NCI-H69 (cell line): ENCODE results near the gene SIX2.
"Not testable (repeated sequence)": the region's sequence is repeated elsewhere in the genome, so short reads cannot be mapped to it uniquely, and the experiment has no call there.

Experiments used
- DNase-seq: peaks from one replicate; lab custom pipeline; 2025; lab: John Stamatoyannopoulos, UW

The SIX2 gene

DNA sequence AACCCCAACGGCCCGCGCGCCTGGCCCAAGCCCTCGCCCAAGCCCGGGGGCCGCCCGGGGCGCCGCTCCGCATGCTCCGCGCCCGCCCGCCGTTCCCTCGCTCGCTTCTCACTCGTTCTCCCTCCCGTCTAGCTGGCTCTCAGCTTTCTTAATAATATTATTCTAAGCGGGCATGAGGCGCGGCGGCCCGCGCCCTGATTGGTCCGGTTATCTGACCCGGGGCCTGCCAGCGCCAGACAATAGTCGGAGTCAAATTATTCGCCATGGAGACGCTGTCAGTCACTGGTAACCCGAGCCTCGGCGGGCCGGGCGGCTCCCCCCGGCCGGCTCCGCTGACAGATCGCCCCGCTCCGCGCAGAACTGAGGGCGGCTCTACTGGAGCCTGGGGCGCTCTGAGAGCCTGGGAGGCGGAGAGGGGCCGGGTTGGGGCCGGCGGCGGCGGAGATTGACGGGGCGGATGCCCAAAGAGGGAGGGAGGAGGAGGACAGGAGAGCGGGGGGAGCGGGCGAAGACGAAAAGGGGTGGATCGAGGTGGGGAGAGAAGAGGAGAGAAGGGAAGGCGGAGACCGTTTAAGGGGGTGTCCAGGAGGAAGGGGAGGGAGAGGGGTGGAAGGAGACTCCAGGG lies at the start of gene SIX2:
TSS of gene SIX2 (minus strand) at position 150 of the 625 bp plus-strand sequence. CDS start 342 bp downstream, outside the sequence.
- DNase-seq: peak; percentile 97

GRCh38 chr2:45055162-45055605 lies 45.9 kb upstream of the SIX2 start:
- DNase-seq: no peak

- no peak for DNase-seq
These were observed 44.7 kb upstream of the SIX2 start for GRCh38 chr2:45053966-45054365.

GRCh38 chr2:45052388-45052928 lies 43.2 kb upstream of the SIX2 start:
- no peak for DNase-seq

DNA sequence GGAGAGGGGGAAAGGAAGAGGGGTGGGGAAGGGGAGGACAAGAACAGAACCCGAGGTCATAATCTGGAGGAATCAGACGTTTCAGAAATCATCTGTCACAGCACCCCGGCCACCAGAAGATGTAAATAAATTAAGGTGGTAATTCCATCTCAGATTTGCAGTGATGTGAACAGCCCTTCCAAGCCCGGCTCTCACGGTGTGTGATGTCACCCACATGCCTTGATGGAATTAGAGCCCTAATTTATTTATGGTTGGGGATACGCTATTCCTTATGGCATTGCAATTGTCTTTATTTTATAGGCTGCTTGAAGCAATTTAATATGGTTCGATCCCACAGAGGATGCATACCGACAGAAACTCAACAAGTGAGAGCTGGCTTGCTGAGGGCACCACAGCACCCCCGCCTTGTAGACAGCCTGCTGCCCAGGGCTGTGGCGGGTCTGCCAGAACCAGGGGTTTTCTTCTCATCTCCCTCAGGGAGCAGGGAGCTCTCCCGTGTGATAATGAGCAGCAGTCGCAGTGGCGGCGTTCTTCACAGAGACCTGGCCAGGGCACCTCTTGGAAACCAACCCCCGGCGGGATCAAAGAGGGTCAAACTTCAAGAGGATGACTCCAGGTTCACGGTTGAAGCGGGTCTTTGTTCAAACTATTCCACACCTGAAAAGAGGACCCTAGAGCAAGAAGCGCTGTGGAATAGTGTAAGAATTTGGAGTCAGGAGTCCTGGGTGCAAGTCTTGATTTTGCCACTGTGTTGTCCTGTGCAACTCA lies 40.5 kb upstream of the SIX2 start:
- no peak for DNase-seq

DNA sequence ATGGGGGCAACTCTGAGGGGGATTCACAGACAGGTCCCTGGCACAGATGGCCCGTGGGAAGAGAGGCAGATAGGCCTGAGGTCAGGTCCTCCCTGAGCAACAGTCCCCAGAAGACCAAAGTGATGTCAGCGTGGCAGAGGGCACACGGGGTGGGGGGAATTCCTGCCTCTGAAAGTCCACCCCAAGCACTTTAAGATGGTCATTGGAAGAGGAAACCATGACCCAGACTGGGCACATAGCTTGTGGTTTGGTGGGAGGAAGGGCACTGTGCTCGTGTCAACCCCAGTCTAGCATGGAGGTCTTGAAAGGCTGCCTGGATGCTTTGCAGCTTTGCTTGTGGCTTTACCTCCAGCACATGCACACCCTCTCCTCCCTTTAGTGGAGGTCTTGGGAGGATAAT lies 38.0 kb upstream of the SIX2 start:
- no peak for DNase-seq

GRCh38 chr2:45046786-45047185 lies 37.5 kb upstream of the SIX2 start:
- DNase-seq: no peak

DNA sequence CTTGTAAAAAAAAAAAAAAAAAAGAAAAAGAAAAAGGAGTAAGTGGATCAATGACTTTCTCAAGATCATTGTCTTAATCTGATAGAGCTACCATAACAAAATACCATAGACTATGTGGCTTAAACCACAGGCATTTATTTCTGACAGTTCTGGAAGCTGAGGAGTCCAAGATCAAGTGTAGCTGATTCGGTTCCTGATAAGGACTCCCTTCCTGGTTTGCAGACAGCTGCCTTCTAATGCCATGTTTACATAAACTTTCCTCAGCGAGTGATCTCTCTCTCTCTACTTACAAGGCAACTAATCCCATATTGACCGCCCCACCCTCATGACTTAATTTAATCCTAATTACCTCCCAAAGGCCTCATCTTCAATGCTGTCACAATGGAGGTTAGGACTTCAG lies 36.5 kb upstream of the SIX2 start:
- no peak for DNase-seq

- DNase-seq: no peak
These were observed 35.7 kb upstream of the SIX2 start for GRCh38 chr2:45044916-45045315.

- no peak for DNase-seq
These were observed 33.9 kb upstream of the SIX2 start for GRCh38 chr2:45043174-45043573.

- DNase-seq: no peak
These were observed 33.1 kb upstream of the SIX2 start for GRCh38 chr2:45042401-45042800.

- no peak for DNase-seq
These were observed 31.5 kb upstream of the SIX2 start for GRCh38 chr2:45040786-45041185.

DNA sequence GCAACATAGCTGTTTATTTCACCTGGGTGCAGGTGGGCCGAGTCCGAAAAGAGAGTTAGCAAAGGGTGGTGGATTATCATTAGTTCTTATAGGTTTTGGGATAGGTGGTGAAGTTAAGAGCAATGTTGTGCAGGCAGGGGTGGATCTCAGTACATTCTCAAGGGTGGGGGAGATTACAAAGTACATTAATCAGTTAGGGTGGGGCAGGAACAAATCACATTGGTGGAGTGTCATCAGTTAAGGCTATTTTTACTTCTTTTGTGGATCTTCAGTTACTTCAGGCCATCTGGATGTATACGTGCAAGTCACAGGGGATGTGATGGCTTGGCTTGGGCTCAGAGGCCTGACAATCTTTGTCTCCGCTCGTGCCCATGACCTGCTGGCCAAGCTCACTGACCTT lies 30.6 kb upstream of the SIX2 start:
- not testable (repeated sequence) for DNase-seq

- DNase-seq: not testable (repeated sequence)
These were observed 29.6 kb upstream of the SIX2 start for GRCh38 chr2:45038861-45039260.

GRCh38 chr2:45033302-45033701 lies 24.1 kb upstream of the SIX2 start:
- no peak for DNase-seq

DNA sequence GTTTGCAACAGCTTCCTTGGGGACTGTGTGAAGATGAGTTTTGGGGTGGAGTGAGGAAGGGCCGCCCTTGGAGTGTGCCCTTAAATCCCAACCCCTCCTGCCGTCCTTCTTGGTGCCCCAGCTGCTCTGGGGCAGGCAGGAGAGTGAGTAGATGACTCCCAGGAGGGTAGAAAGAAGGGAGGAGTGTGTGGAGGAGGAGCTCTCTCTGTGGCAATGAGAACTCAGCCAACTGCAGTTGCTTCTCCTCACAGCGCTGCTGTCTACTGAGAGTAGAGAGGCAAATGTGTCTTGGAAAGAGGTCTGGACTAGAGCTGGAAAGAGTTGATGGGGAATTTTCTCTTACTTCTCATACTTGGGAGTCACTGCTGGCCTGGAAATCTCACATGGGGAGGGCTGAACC lies 21.8 kb upstream of the SIX2 start:
- DNase-seq: no peak

DNA sequence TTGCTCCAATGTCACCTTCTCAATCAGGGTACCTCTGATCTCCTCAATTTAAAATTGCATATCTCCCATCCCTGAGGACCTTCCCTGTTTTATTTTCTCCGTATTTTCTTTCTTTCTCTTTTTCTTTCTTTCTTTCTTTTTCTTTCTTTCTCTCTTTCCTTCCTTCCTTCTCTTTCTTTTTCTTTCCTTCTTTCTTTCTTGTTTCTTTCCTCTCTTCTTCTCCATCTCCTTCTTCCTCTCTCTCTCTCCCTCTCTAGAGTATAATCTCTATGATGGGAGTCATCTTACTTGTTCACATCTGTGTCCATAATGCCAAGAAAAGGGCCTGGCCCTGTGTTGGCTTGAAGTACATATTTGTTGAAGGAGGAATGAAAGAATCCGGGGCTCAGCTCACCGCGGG lies 21.3 kb upstream of the SIX2 start:
- no peak for DNase-seq

DNA sequence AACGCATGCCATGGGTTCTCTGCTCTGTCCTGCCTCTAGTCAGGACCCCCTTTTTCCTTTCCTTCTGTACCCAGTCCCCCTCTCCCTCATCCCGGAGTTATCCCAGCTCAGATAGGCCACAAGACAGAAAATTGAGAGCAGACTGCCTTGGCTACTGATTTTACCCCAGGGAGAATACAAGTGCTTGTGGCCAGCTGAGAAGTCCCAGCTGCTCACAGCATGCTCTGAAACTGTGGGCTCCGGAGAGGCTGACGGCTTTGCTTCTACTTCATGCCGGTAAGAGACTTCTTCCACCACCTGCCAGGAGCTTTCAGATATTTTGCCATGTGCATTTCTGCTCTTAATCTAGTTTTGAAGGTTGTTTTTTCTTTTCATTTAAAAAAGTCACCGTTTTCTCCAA lies 20.0 kb upstream of the SIX2 start:
- peak; percentile 3 for DNase-seq

- no peak for DNase-seq
These were observed 19.0 kb upstream of the SIX2 start for GRCh38 chr2:45028276-45028675.

DNA sequence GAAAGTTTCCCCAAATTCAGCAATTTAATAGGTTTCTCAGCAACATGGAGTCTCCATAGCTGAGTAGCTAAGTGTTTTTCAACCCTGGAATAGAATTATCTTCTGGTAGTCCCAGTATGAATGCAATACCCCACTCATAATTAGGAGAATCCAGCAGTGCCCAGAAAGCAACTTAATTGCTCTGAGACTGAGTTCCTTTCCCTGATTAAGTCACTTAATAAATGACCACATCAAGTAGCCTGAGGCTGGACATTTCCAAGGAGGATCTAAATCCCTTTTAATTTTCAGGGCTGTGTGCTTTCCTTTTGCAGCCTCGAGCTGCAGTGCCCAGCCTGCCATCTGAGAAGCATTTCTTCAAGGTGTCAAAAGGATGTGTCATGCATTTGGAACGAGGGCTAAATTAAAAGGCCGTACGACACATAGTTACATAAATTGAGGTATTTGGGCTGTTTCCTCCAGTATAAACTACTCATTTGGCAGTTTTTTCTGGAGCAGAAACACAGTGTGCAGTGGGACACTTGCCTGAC lies 17.7 kb upstream of the SIX2 start:
- DNase-seq: no peak

DNA sequence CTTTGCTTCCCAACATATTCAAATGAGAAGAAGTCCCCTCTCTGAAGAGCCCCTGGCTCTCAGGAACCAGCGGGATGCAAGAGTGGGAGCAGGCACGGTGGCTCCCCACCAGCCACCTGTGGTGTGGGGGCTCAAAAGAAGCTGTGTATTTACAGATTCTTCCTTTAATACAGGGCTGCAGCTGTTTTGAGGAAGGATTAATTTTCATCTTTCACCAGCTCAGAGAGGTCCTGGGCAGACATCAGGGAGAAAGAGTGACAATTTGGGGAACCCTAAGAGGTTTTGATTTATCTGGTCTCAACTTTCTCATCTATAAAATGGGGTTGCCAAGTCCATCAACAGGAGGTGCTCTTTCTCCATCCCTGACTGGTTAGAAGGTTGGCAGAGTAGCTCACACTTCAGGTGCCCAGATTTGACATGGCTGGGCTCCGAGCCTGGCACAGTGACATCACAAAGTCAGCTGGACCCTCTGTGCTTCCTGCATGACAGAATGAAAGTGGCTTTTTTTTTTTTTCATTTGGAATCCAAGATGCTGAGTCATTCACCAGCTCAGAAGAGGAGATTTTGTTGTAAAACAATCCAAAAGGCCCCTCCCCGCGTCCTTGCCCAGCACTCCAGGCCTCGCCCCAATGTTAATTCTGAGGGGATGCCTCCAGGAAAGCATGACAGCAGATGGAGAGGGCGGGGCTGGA lies 15.5 kb upstream of the SIX2 start:
- DNase-seq: no peak

- DNase-seq: no peak
These were observed 14.8 kb upstream of the SIX2 start for GRCh38 chr2:45024097-45024496.

DNA sequence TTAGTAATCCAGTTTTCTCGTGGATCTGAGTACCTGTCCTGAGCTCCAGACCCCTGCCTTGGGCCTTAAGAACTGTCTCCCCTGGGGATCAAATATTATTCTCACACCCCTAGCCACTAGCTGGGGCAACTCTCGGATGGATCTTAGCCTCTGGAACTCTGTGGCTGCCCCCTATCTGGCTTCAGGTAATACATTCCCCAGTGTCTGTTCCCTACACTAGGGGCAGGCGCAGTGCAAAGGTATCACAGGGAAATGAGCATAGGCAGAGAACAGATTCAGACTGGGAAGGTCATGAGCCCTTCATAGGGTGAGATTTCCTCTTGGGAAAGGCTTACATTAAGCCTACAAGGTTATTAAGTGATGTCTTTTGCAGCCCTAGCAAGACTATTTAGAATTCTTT lies 11.2 kb upstream of the SIX2 start:
- DNase-seq: no peak
